B cell (primary cell): ENCODE measurements around the gene BRIP1. TPM values are rescaled to one million over a fixed set of nuclear protein-coding genes. Genes with fewer than 3 reads are reported as not detected.

ENCODE experiments used
- ATAC-seq: fragments of 200-7000 bp; cut with Tn5 transposase; one replicate; pipeline ENCODE4 v1.10.0; 2021; ENCODE audit warnings: low read depth, mild to moderate bottlenecking, moderate number of reproducible peaks, moderate library complexity
- CTCF ChIA-PET: fragments of 350-600 bp; sonication (Branson Sonifier 250); formaldehyde crosslinking; loops from one replicate; lab custom pipeline; 2021; ENCODE audit warnings: antibody characterized with exemption, inconsistent platforms; lab: Charles Lee
- POLR2A ChIA-PET: fragments of 350-600 bp; sonication (Branson Sonifier 250); formaldehyde crosslinking; loops from one replicate; lab custom pipeline; 2021; ENCODE audit warnings: antibody characterized with exemption; lab: Charles Lee
- DNase-seq: peaks from one replicate; pipeline ENCODE4 v3.0.0; 2013
- H2AFZ ChIP-seq: 2 replicates; pipeline ENCODE4 v1.6.1; 2012; ENCODE audit warnings: mild to moderate bottlenecking, low read depth, low read length; ENCODE audit not compliant: insufficient read depth, poor library complexity, severe bottlenecking
- H3K27ac ChIP-seq, 2 donors: 1 replicate in 1 of 2; 2 replicates in 1 of 2; pipeline ENCODE4 v1.5.1; 2012 to 2013; ENCODE audit warnings: low read length in 2 of 2, mild to moderate bottlenecking in 2 of 2, moderate library complexity in 1 of 2
- H3K27me3 ChIP-seq, 4 experiments: fragments of 200-600 bp in 1 of 4; sonication (generic) in 1 of 4; replicated peaks in 1 of 4; 1 replicate in 2 of 4; 2 replicates in 2 of 4; pipeline versions ENCODE4 v1.6.1 to v1.7.0; 2013 to 2016; ENCODE audit warnings: low read length in 3 of 4, mild to moderate bottlenecking in 2 of 4, mixed read lengths in 1 of 4, moderate library complexity in 1 of 4; ENCODE audit not compliant: insufficient read depth in 4 of 4, control insufficient read depth in 3 of 4; ENCODE audit errors: control extremely low read depth in 1 of 4
- H3K36me3 ChIP-seq, 2 experiments: replicated peaks in 1 of 2; 1 replicate in 1 of 2; 2 replicates in 1 of 2; pipeline versions ENCODE4 v1.6.1 to v1.7.1; 2013; ENCODE audit warnings: low read length in 1 of 2; ENCODE audit not compliant: insufficient read depth in 2 of 2, control insufficient read depth in 1 of 2; ENCODE audit errors: control extremely low read depth in 1 of 2, extremely low read depth in 1 of 2
- H3K4me1 ChIP-seq, 2 donors: fragments of 200-600 bp in 1 of 2; sonication (generic) in 1 of 2; 1 replicate in 1 of 2; 2 replicates in 1 of 2; pipeline versions ENCODE4 v1.5.1 to v1.6.1; 2013 to 2017; ENCODE audit warnings: low read length in 2 of 2; ENCODE audit not compliant: control insufficient read depth in 2 of 2, insufficient read depth in 2 of 2
- H3K4me2 ChIP-seq: replicated peaks from 2 replicates; pipeline ENCODE3; 2012; ENCODE audit warnings: mild to moderate bottlenecking, low read depth, low read length; ENCODE audit not compliant: poor library complexity, severe bottlenecking
- H3K4me3 ChIP-seq, 5 experiments: fragments of 200-600 bp in 1 of 5; sonication (generic) in 1 of 5; 1 replicate in 3 of 5; 2 replicates in 2 of 5; pipeline versions ENCODE4 v1.5.1 to v1.7.0; 2011 to 2016; ENCODE audit warnings: low read length in 4 of 5, mild to moderate bottlenecking in 4 of 5, low read depth in 2 of 5, control low read depth in 1 of 5, moderate library complexity in 1 of 5; ENCODE audit not compliant: insufficient read depth in 1 of 5; ENCODE audit errors: control extremely low read depth in 1 of 5, extremely low read depth in 1 of 5
- H3K79me2 ChIP-seq: fragments of 200-600 bp; sonication (generic); one replicate; pipeline ENCODE4 v1.6.0; 2016; ENCODE audit warnings: low read length; ENCODE audit not compliant: control insufficient read depth, insufficient read depth
- H3K9ac ChIP-seq: fragments of 200-600 bp; sonication (generic); 2 replicates; pipeline ENCODE4 v1.6.1; 2017; ENCODE audit warnings: mild to moderate bottlenecking, low read length, moderate library complexity
- H3K9me3 ChIP-seq, 3 donors: one replicate each; pipeline versions ENCODE4 v1.6.1 to v1.7.1; 2013; ENCODE audit warnings: low read length in 2 of 3; ENCODE audit not compliant: control insufficient read depth in 2 of 3, insufficient read depth in 1 of 3; ENCODE audit errors: control extremely low read depth in 1 of 3
- H4K20me1 ChIP-seq: 2 replicates; pipeline ENCODE4 v1.6.0; 2012; ENCODE audit warnings: mild to moderate bottlenecking, low read length; ENCODE audit not compliant: insufficient read depth, control insufficient read depth, poor library complexity, severe bottlenecking
- H3K27ac Mint-ChIP-seq: one replicate; pipeline ENCODE4 v1.8.0; 2021; ENCODE audit warnings: mixed read lengths
- H3K27me3 Mint-ChIP-seq: one replicate; pipeline ENCODE4 v1.8.0; 2021; ENCODE audit warnings: mixed read lengths
- H3K4me1 Mint-ChIP-seq: one replicate; pipeline ENCODE4 v1.8.0; 2021; ENCODE audit warnings: mixed read lengths
- H3K4me3 Mint-ChIP-seq: one replicate; pipeline ENCODE4 v1.8.0; 2021; ENCODE audit warnings: mixed read lengths
- H3K9me3 Mint-ChIP-seq: one replicate; pipeline ENCODE4 v1.8.0; 2022; ENCODE audit warnings: mixed read lengths; ENCODE audit not compliant: insufficient read depth
- CTCF ChIP-seq: fragments of 200-600 bp; IDR thresholded peaks from one replicate; pipeline ENCODE4 v1.8.0; 2022; ENCODE audit warnings: antibody characterized with exemption, mild to moderate bottlenecking
- EZH2 ChIP-seq: IDR thresholded peaks from 2 replicates; pipeline ENCODE4 v1.6.1; 2012; ENCODE audit warnings: borderline replicate concordance, low read depth, mild to moderate bottlenecking, moderate library complexity, low read length; ENCODE audit not compliant: insufficient read depth, poor library complexity, severe bottlenecking
- WGBS: methylation state at CpG from one replicate; pipeline ENCODE4 v1.1.5; 2013; ENCODE audit warnings: missing lambda C conversion rate; ENCODE audit not compliant: insufficient coverage; 5-methylcytosine and 5-hydroxymethylcytosine counted together
- intact Hi-C: fragments of 100-400 bp; cut with micrococcal nuclease; formaldehyde crosslinking; loops from one replicate; pipeline ENCODE4 v1.10.0; 2022
- polyA plus RNA-seq: library from polyadenylated mRNA; depleted of rRNA; stranded (reverse); fragments of >200 nt; gene quantifications from 2 replicates; pipeline ENCODE4 v1.2.3, GENCODE V29; 2012
- small RNA-seq: library from RNA; depleted of rRNA; stranded (forward); fragments of <200 nt; gene quantifications from one replicate; pipeline ENCODE3, GENCODE V24; 2012; ENCODE audit warnings: low replicate concordance, low read depth; ENCODE audit not compliant: insufficient read length
- total RNA-seq, 2 donors: library from RNA; stranded (reverse); fragments of 120-200 nt in 1 of 2; gene quantifications; 1 replicate in 1 of 2; 2 replicates in 1 of 2; pipeline versions ENCODE4 v1.2.3 to v1.2.4, GENCODE V29; 2013 to 2022

The BRIP1 gene
- total and polyA plus RNA-seq, 2 donors (not counting 1 experiment from before 2014, with no cell fraction given) = 0.89 to 2.4 TPM

GRCh38 chr17:61632826-61633225 is 230.5 kb downstream of the BRIP1 start:
- Histone ChIP-seq H3K79me2 (no peaks in the 10 kb centered on the region), H2AFZ (no peak overlapping the region), H3K4me3 (no peak overlapping the region), H3K9me3 (peaks cover 0 to 3% (median 0%) of the 10 kb centered on the region in 3 donors), H3K36me3 (no peaks in the 10 kb centered on the region), H3K27ac (no peak overlapping the region), H3K27me3 (peaks cover 0 to 10% (median 1%) of the 10 kb centered on the region in 4 experiments), H3K9ac (no peak overlapping the region), H3K4me1 (peaks cover 0 to 3% of the 10 kb centered on the region in 2 donors), H3K4me2 (no peak overlapping the region), H4K20me1 (no peaks in the 10 kb centered on the region)
- ChIA-PET CTCF (interaction anchor here (1.2 to 1.5 kb wide), 2 partner anchors 202 to 204 kb away, joined by 3 to 5 read pairs; no protein-coding TSS in a partner anchor), POLR2A (no interaction called here)
- WGBS = no CpG with 5 or more reads among the region's 1 CpG
- intact Hi-C loops = no loop called here
- TF ChIP-seq CTCF (no peak), EZH2 (no peak)
- peaks cover 6% of the 10 kb centered on the region for H3K4me1 Mint-ChIP-seq
- ATAC-seq (no peak), DNase-seq (no peak)
- H3K9me3 Mint-ChIP-seq = peaks cover 5% of the 10 kb centered on the region
- no peak overlapping the region for H3K4me3 Mint-ChIP-seq
- peaks cover 48% of the 10 kb centered on the region for H3K27me3 Mint-ChIP-seq
- no peak overlapping the region for H3K27ac Mint-ChIP-seq

- H3K9ac ChIP-seq = no peak overlapping the region
- DNase-seq (no peak), ATAC-seq (no peak)
- peaks cover 5% of the 10 kb centered on the region for H3K9me3 Mint-ChIP-seq
- H3K4me3 Mint-ChIP-seq = no peak overlapping the region
- H3K4me3 ChIP-seq = no peak overlapping the region
- no peaks in the 10 kb centered on the region for H3K36me3 ChIP-seq
- WGBS = no CpG with 5 or more reads among the region's 1 CpG
- peaks cover 6% of the 10 kb centered on the region for H3K4me1 Mint-ChIP-seq
- H3K27me3 ChIP-seq = peaks cover 0 to 10% (median 1%) of the 10 kb centered on the region in 4 experiments
- peaks cover 50% of the 10 kb centered on the region for H3K27me3 Mint-ChIP-seq
- intact Hi-C loops = no loop called here
- POLR2A ChIA-PET = no interaction called here
- no peak overlapping the region for H3K27ac Mint-ChIP-seq
- no peaks in the 10 kb centered on the region for H4K20me1 ChIP-seq
- TF ChIP-seq EZH2 = no peak
- TF ChIP-seq CTCF = no peak
- no peaks in the 10 kb centered on the region for H3K79me2 ChIP-seq
- no peak overlapping the region for H2AFZ ChIP-seq
- peaks cover 0 to 3% of the 10 kb centered on the region in 2 donors for H3K4me1 ChIP-seq
- no peak overlapping the region for H3K4me2 ChIP-seq
- no peak overlapping the region for H3K27ac ChIP-seq
- H3K9me3 ChIP-seq = peaks cover 0 to 3% (median 0%) of the 10 kb centered on the region in 3 donors
- CTCF ChIA-PET = interaction anchor here (1.2 kb wide), 1 partner anchor 205 kb away, joined by 3 read pairs; no protein-coding TSS in a partner anchor
Observed at GRCh38 chr17:61631800-61632199, 231.5 kb downstream of the BRIP1 start.

Small RNA genes within 50 kb of the gene (small RNA-seq; reads per million reads assigned to genes)
- gene RF00019 = not detected

Other genes starting within 250 kb of the BRIP1 start
- gene INTS2, start 64.5 kb upstream of the BRIP1 start, total RNA-seq = 19.5 and 22.3 TPM in 2 replicates
- gene INTS2, start 64.5 kb upstream of the BRIP1 start, polyA plus RNA-seq = 3.5 and 6.2 TPM in 2 replicates
- gene MED13, start 201.8 kb upstream of the BRIP1 start, total RNA-seq = 120 and 128 TPM in 2 replicates
- gene MED13, start 201.8 kb upstream of the BRIP1 start, polyA plus RNA-seq = 17.3 and 19.9 TPM in 2 replicates